GM18520 (cell line): ENCODE measurements around the gene PDGFC.

ENCODE experiments used
- ATAC-seq: cut with Tn5 transposase; IDR thresholded peaks from one replicate; pipeline ENCODE4 v1.9.1; 2021; ENCODE audit not compliant: unreplicated experiment

The PDGFC gene

GRCh38 chr4:156838761-156839160 lies 132.8 kb downstream of the PDGFC start:
- ATAC-seq: no peak

GRCh38 chr4:156837625-156838345 lies 133.8 kb downstream of the PDGFC start:
- ATAC-seq: no peak

- no peak for ATAC-seq
These were observed 138.7 kb downstream of the PDGFC start for GRCh38 chr4:156832886-156833285.

- no peak for ATAC-seq
These were observed 141.2 kb downstream of the PDGFC start for GRCh38 chr4:156830351-156830750.

- no peak for ATAC-seq
These were observed 142.3 kb downstream of the PDGFC start for GRCh38 chr4:156829201-156829873.

- no peak for ATAC-seq
These were observed 144.1 kb downstream of the PDGFC start for GRCh38 chr4:156827519-156827918.

- ATAC-seq: no peak
These were observed 146.5 kb downstream of the PDGFC start for GRCh38 chr4:156825074-156825473.

- ATAC-seq: no peak
These were observed 147.0 kb downstream of the PDGFC start for GRCh38 chr4:156824451-156825060.

GRCh38 chr4:156820931-156821330 lies 150.7 kb downstream of the PDGFC start:
- no peak for ATAC-seq

GRCh38 chr4:156816360-156816755 lies 155.2 kb downstream of the PDGFC start:
- ATAC-seq: no peak

- ATAC-seq: no peak
These were observed 155.8 kb downstream of the PDGFC start for GRCh38 chr4:156815717-156816359.

GRCh38 chr4:156811963-156812362 lies 159.6 kb downstream of the PDGFC start:
- ATAC-seq: no peak

- ATAC-seq: no peak
These were observed 160.3 kb downstream of the PDGFC start for GRCh38 chr4:156811286-156811685.

- no peak for ATAC-seq
These were observed 165.9 kb downstream of the PDGFC start for GRCh38 chr4:156805696-156806095.

- no peak for ATAC-seq
These were observed 168.5 kb downstream of the PDGFC start for GRCh38 chr4:156803056-156803455.

GRCh38 chr4:156800463-156800862 lies 171.1 kb downstream of the PDGFC start:
- no peak for ATAC-seq

GRCh38 chr4:156799121-156799589 lies 172.4 kb downstream of the PDGFC start:
- peak; percentile 31 for ATAC-seq

- no peak for ATAC-seq
These were observed 173.2 kb downstream of the PDGFC start for GRCh38 chr4:156798438-156798837.

- no peak for ATAC-seq
These were observed 174.4 kb downstream of the PDGFC start for GRCh38 chr4:156797206-156797605.

GRCh38 chr4:156795727-156796126 lies 175.9 kb downstream of the PDGFC start:
- ATAC-seq: no peak

GRCh38 chr4:156794863-156795262 lies 176.7 kb downstream of the PDGFC start:
- ATAC-seq: no peak
